Loucy (cell line): ENCODE measurements around the gene CCL20.

Source experiments
- EZH2phosphoT487 ChIP-seq: fragments of 200-600 bp; IDR thresholded peaks from 2 replicates; pipeline ENCODE4 v1.6.1; 2018; ENCODE audit warnings: antibody characterized with exemption, mild to moderate bottlenecking, moderate library complexity, borderline replicate concordance
- TF ChIP-seq, protein P1 (sequence below): fragments of 200-600 bp; sonication (generic); conservative IDR thresholded peaks from 2 replicates; pipeline ENCODE4 v1.5.1; 2014; ENCODE audit warnings: mild to moderate bottlenecking, antibody characterized with exemption, low read length

GRCh38 chr2:227788561-227789018, 25.1 kb upstream of the CCL20 start:
- TF ChIP-seq, protein P1, sequence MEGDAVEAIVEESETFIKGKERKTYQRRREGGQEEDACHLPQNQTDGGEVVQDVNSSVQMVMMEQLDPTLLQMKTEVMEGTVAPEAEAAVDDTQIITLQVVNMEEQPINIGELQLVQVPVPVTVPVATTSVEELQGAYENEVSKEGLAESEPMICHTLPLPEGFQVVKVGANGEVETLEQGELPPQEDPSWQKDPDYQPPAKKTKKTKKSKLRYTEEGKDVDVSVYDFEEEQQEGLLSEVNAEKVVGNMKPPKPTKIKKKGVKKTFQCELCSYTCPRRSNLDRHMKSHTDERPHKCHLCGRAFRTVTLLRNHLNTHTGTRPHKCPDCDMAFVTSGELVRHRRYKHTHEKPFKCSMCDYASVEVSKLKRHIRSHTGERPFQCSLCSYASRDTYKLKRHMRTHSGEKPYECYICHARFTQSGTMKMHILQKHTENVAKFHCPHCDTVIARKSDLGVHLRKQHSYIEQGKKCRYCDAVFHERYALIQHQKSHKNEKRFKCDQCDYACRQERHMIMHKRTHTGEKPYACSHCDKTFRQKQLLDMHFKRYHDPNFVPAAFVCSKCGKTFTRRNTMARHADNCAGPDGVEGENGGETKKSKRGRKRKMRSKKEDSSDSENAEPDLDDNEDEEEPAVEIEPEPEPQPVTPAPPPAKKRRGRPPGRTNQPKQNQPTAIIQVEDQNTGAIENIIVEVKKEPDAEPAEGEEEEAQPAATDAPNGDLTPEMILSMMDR, result no peak
- no peak for TF ChIP-seq EZH2phosphoT487
